ENCODE measurements around the gene ATMIN.

- TF ChIP-seq, protein P1, sequence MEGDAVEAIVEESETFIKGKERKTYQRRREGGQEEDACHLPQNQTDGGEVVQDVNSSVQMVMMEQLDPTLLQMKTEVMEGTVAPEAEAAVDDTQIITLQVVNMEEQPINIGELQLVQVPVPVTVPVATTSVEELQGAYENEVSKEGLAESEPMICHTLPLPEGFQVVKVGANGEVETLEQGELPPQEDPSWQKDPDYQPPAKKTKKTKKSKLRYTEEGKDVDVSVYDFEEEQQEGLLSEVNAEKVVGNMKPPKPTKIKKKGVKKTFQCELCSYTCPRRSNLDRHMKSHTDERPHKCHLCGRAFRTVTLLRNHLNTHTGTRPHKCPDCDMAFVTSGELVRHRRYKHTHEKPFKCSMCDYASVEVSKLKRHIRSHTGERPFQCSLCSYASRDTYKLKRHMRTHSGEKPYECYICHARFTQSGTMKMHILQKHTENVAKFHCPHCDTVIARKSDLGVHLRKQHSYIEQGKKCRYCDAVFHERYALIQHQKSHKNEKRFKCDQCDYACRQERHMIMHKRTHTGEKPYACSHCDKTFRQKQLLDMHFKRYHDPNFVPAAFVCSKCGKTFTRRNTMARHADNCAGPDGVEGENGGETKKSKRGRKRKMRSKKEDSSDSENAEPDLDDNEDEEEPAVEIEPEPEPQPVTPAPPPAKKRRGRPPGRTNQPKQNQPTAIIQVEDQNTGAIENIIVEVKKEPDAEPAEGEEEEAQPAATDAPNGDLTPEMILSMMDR (IDR thresholded peaks at IDR 0.05) = peak; percentile 82
- no peak for TF ChIP-seq ZFX (IDR thresholded peaks at IDR 0.05; ENCODE audit: borderline replicate concordance)
Measured at GRCh38 chr16:81004646-81005353, 30.8 kb upstream of the ATMIN start.
